Measurements from ENCODE around the gene IQCE. TPM values are rescaled to one million over a fixed set of nuclear protein-coding genes. Genes with fewer than 3 reads are reported as not detected.

The IQCE gene
- total and polyA plus RNA-seq, 2 donors: 8.9 to 9.3 TPM

GRCh38 chr7:2616387-2617324 is 57.9 kb downstream of the IQCE start:
- Histone ChIP-seq H3K4me3 (ENCODE audit: low read depth, low read length) (no peak overlapping the region), H3K4me1 (ENCODE audit: insufficient read depth) (no peaks in the 10 kb centered on the region), H3K36me3 (ENCODE audit: insufficient read depth) (no peaks in the 10 kb centered on the region), H3K27ac (ENCODE audit: low read depth) (no peak overlapping the region)
- no peak for DNase-seq (ENCODE audit: extremely low spot score)
- WGBS: 83% methylated on average over 33 of the region's 33 CpGs

- Histone ChIP-seq H3K27ac (ENCODE audit: low read depth) (no peak overlapping the region), H3K4me1 (ENCODE audit: insufficient read depth) (no peaks in the 10 kb centered on the region), H3K36me3 (ENCODE audit: insufficient read depth) (no peaks in the 10 kb centered on the region), H3K4me3 (ENCODE audit: low read depth, low read length) (no peak overlapping the region)
- no peak for DNase-seq (ENCODE audit: extremely low spot score)
- WGBS: 27% methylated on average over 22 of the region's 22 CpGs
Measured at GRCh38 chr7:2617325-2617905, 58.6 kb downstream of the IQCE start.

GRCh38 chr7:2619116-2619515 is 60.3 kb downstream of the IQCE start:
- DNase-seq (ENCODE audit: extremely low spot score): no peak
- H3K4me1 ChIP-seq (ENCODE audit: insufficient read depth): no peaks in the 10 kb centered on the region
- WGBS: 41% methylated on average over 9 of the region's 9 CpGs
- H3K36me3 ChIP-seq (ENCODE audit: insufficient read depth): no peaks in the 10 kb centered on the region
- H3K4me3 ChIP-seq (ENCODE audit: low read depth, low read length): no peak overlapping the region
- no peak overlapping the region for H3K27ac ChIP-seq (ENCODE audit: low read depth)

GRCh38 chr7:2621061-2621828 is 62.5 kb downstream of the IQCE start:
- Histone ChIP-seq H3K36me3 (ENCODE audit: insufficient read depth) (no peaks in the 10 kb centered on the region), H3K4me3 (ENCODE audit: low read depth, low read length) (no peak overlapping the region), H3K27ac (ENCODE audit: low read depth) (no peak overlapping the region), H3K4me1 (ENCODE audit: insufficient read depth) (no peaks in the 10 kb centered on the region)
- 29% methylated on average over 23 of the region's 23 CpGs for WGBS
- peak; percentile 67 for DNase-seq (ENCODE audit: extremely low spot score)

GRCh38 chr7:2621948-2622640 is 63.3 kb downstream of the IQCE start:
- Histone ChIP-seq H3K4me1 (ENCODE audit: insufficient read depth) (no peaks in the 10 kb centered on the region), H3K27ac (ENCODE audit: low read depth) (no peak overlapping the region), H3K4me3 (ENCODE audit: low read depth, low read length) (no peak overlapping the region), H3K36me3 (ENCODE audit: insufficient read depth) (no peaks in the 10 kb centered on the region)
- DNase-seq (ENCODE audit: extremely low spot score): peak; percentile 90
- WGBS: 45% methylated on average over 12 of the region's 12 CpGs

- H3K36me3 ChIP-seq (ENCODE audit: insufficient read depth): no peaks in the 10 kb centered on the region
- WGBS: 68% methylated on average over 19 of the region's 19 CpGs
- no peaks in the 10 kb centered on the region for H3K4me1 ChIP-seq (ENCODE audit: insufficient read depth)
- no peak overlapping the region for H3K27ac ChIP-seq (ENCODE audit: low read depth)
- H3K4me3 ChIP-seq (ENCODE audit: low read depth, low read length): no peak overlapping the region
- no peak for DNase-seq (ENCODE audit: extremely low spot score)
Measured at GRCh38 chr7:2622869-2623697, 64.3 kb downstream of the IQCE start.

- no peak for DNase-seq (ENCODE audit: extremely low spot score)
- Histone ChIP-seq H3K36me3 (ENCODE audit: insufficient read depth) (no peaks in the 10 kb centered on the region), H3K4me3 (ENCODE audit: low read depth, low read length) (no peak overlapping the region), H3K4me1 (ENCODE audit: insufficient read depth) (no peaks in the 10 kb centered on the region), H3K27ac (ENCODE audit: low read depth) (no peak overlapping the region)
- 83% methylated on average over 10 of the region's 10 CpGs for WGBS
Measured at GRCh38 chr7:2623698-2624014, 64.9 kb downstream of the IQCE start.

GRCh38 chr7:2624293-2624886 is 65.6 kb downstream of the IQCE start:
- Histone ChIP-seq H3K27ac (ENCODE audit: low read depth) (no peak overlapping the region), H3K36me3 (ENCODE audit: insufficient read depth) (no peaks in the 10 kb centered on the region), H3K4me1 (ENCODE audit: insufficient read depth) (no peaks in the 10 kb centered on the region), H3K4me3 (ENCODE audit: low read depth, low read length) (no peak overlapping the region)
- DNase-seq (ENCODE audit: extremely low spot score): no peak
- WGBS: 75% methylated on average over 18 of the region's 18 CpGs

GRCh38 chr7:2626498-2627117 is 67.8 kb downstream of the IQCE start:
- H3K27ac ChIP-seq (ENCODE audit: low read depth): no peak overlapping the region
- H3K4me3 ChIP-seq (ENCODE audit: low read depth, low read length): no peak overlapping the region
- no peaks in the 10 kb centered on the region for H3K4me1 ChIP-seq (ENCODE audit: insufficient read depth)
- DNase-seq (ENCODE audit: extremely low spot score): peak; percentile 81
- 37% methylated on average over 20 of the region's 20 CpGs for WGBS
- no peaks in the 10 kb centered on the region for H3K36me3 ChIP-seq (ENCODE audit: insufficient read depth)

GRCh38 chr7:2627258-2628129 is 68.7 kb downstream of the IQCE start:
- no peaks in the 10 kb centered on the region for H3K36me3 ChIP-seq (ENCODE audit: insufficient read depth)
- no peak for DNase-seq (ENCODE audit: extremely low spot score)
- no peak overlapping the region for H3K4me3 ChIP-seq (ENCODE audit: low read depth, low read length)
- H3K4me1 ChIP-seq (ENCODE audit: insufficient read depth): no peaks in the 10 kb centered on the region
- WGBS: 86% methylated on average over 9 of the region's 9 CpGs
- H3K27ac ChIP-seq (ENCODE audit: low read depth): no peak overlapping the region

- H3K27ac ChIP-seq (ENCODE audit: low read depth): no peak overlapping the region
- DNase-seq (ENCODE audit: extremely low spot score): no peak
- H3K4me1 ChIP-seq (ENCODE audit: insufficient read depth): no peaks in the 10 kb centered on the region
- no peaks in the 10 kb centered on the region for H3K36me3 ChIP-seq (ENCODE audit: insufficient read depth)
- H3K4me3 ChIP-seq (ENCODE audit: low read depth, low read length): no peak overlapping the region
- WGBS: 79% methylated on average over 12 of the region's 12 CpGs
Measured at GRCh38 chr7:2628130-2628482, 69.3 kb downstream of the IQCE start.
